H9 (cell line): ENCODE measurements around the gene AGMO. TPM values are rescaled to one million over a fixed set of nuclear protein-coding genes. Genes with fewer than 3 reads are reported as not detected.

Experiments used
- DNase-seq: peaks from one replicate; pipeline ENCODE4 v3.0.0-alpha.2; 2017
- H2AFZ ChIP-seq: one replicate; pipeline ENCODE4 v1.6.1; 2013; ENCODE audit warnings: mild to moderate bottlenecking, low read length, control low read depth, moderate library complexity
- H2AK5ac ChIP-seq: 2 replicates; pipeline ENCODE4 v1.6.1; 2013; ENCODE audit warnings: low read length, control low read depth, mixed read lengths; ENCODE audit not compliant: insufficient read length
- H2BK120ac ChIP-seq: one replicate; pipeline ENCODE4 v1.6.1; 2013; ENCODE audit warnings: low read depth, mild to moderate bottlenecking, low read length, control low read depth, inconsistent platforms; ENCODE audit not compliant: poor library complexity, severe bottlenecking
- H2BK12ac ChIP-seq: 2 replicates; pipeline ENCODE4 v1.6.1; 2013; ENCODE audit warnings: low read length, control low read depth, mixed read lengths, low read depth; ENCODE audit not compliant: insufficient read length
- H2BK15ac ChIP-seq: 2 replicates; pipeline ENCODE4 v1.6.1; 2013; ENCODE audit warnings: low read depth, low read length, control low read depth
- H2BK20ac ChIP-seq: one replicate; pipeline ENCODE4 v1.6.1; 2013; ENCODE audit warnings: low read depth, mild to moderate bottlenecking, low read length, control low read depth, inconsistent platforms; ENCODE audit not compliant: poor library complexity, severe bottlenecking
- H2BK5ac ChIP-seq: 2 replicates; pipeline ENCODE4 v1.6.1; 2013; ENCODE audit warnings: low read length, control low read depth, mixed read lengths; ENCODE audit not compliant: insufficient read length
- H3K14ac ChIP-seq: 2 replicates; pipeline ENCODE4 v1.6.1; 2013; ENCODE audit warnings: low read length, control low read depth; ENCODE audit not compliant: insufficient read depth
- H3K18ac ChIP-seq: 2 replicates; pipeline ENCODE4 v1.6.1; 2013; ENCODE audit warnings: low read depth, mild to moderate bottlenecking, mixed read lengths, low read length, control low read depth; ENCODE audit not compliant: insufficient read length
- H3K23ac ChIP-seq: 2 replicates; pipeline ENCODE4 v1.6.1; 2013; ENCODE audit warnings: low read length, control low read depth, mixed read lengths, low read depth; ENCODE audit not compliant: insufficient read length
- H3K23me2 ChIP-seq: 2 replicates; pipeline ENCODE4 v1.6.1; 2013; ENCODE audit warnings: low read depth, mild to moderate bottlenecking, mixed read lengths, low read length, control low read depth; ENCODE audit not compliant: insufficient read length, poor library complexity, severe bottlenecking
- H3K27ac ChIP-seq: 2 replicates; pipeline ENCODE4 v1.5.1; 2013; ENCODE audit warnings: low read length, control low read depth, mixed read lengths, low read depth; ENCODE audit not compliant: insufficient read length
- H3K27me3 ChIP-seq: 2 replicates; pipeline ENCODE4 v1.6.1; 2013; ENCODE audit warnings: low read length, control low read depth, inconsistent platforms; ENCODE audit not compliant: insufficient read depth
- H3K4ac ChIP-seq: 2 replicates; pipeline ENCODE4 v1.6.1; 2013; ENCODE audit warnings: low read depth, mild to moderate bottlenecking, control low read depth, inconsistent platforms, low read length, moderate library complexity
- H3K4me1 ChIP-seq: 2 replicates; pipeline ENCODE4 v1.6.1; 2013; ENCODE audit warnings: low read length, control low read depth, inconsistent platforms; ENCODE audit not compliant: insufficient read depth
- H3K4me2 ChIP-seq: 2 replicates; pipeline ENCODE4 v1.6.1; 2013; ENCODE audit warnings: low read length, control low read depth, mixed read lengths; ENCODE audit not compliant: insufficient read length, insufficient read depth
- H3K56ac ChIP-seq: 2 replicates; pipeline ENCODE4 v1.6.1; 2013; ENCODE audit warnings: low read depth, mild to moderate bottlenecking, mixed read lengths, low read length, control low read depth; ENCODE audit not compliant: insufficient read length
- H3K79me1 ChIP-seq: 2 replicates; pipeline ENCODE4 v1.6.1; 2013; ENCODE audit warnings: low read depth, mild to moderate bottlenecking, moderate library complexity, low read length, control low read depth, inconsistent platforms; ENCODE audit not compliant: insufficient read depth, poor library complexity, severe bottlenecking
- H3K79me2 ChIP-seq: 2 replicates; pipeline ENCODE4 v1.6.1; 2013; ENCODE audit warnings: low read length, control low read depth, inconsistent platforms; ENCODE audit not compliant: insufficient read depth
- H3K9ac ChIP-seq: 2 replicates; pipeline ENCODE4 v1.6.1; 2013; ENCODE audit warnings: low read length, control low read depth, mixed read lengths; ENCODE audit not compliant: insufficient read length; ENCODE audit errors: extremely low read depth
- H3K9me3 ChIP-seq: one replicate; pipeline ENCODE4 v1.6.1; 2013; ENCODE audit warnings: low read depth, low read length, inconsistent platforms; ENCODE audit not compliant: control insufficient read depth
- H3T11ph ChIP-seq: one replicate; pipeline ENCODE4 v1.6.1; 2013; ENCODE audit warnings: mild to moderate bottlenecking, low read length, control low read depth, inconsistent platforms
- H4K20me1 ChIP-seq: one replicate; pipeline ENCODE4 v1.6.1; 2013; ENCODE audit not compliant: control insufficient read depth, insufficient read length, insufficient read depth
- H4K5ac ChIP-seq: 2 replicates; pipeline ENCODE4 v1.6.1; 2013; ENCODE audit warnings: low read depth, mild to moderate bottlenecking, mixed read lengths, low read length, control low read depth; ENCODE audit not compliant: insufficient read length
- H4K8ac ChIP-seq: replicated peaks from 2 replicates; pipeline ENCODE4 v1.6.1; 2013; ENCODE audit warnings: low read length, control low read depth, mixed read lengths, low read depth; ENCODE audit not compliant: insufficient read length
- H4K91ac ChIP-seq: 2 replicates; pipeline ENCODE4 v1.6.1; 2013; ENCODE audit warnings: low read depth, mild to moderate bottlenecking, moderate library complexity, mixed read lengths, low read length, control low read depth; ENCODE audit not compliant: insufficient read length
- H3K27ac Mint-ChIP-seq, 3 experiments: 2 replicates in 2 of 3; 3 replicates in 1 of 3; pipeline ENCODE4 v1.8.0; 2020 to 2021; ENCODE audit warnings: mixed read lengths in 3 of 3, mild to moderate bottlenecking in 1 of 3, moderate library complexity in 1 of 3
- H3K27me3 Mint-ChIP-seq: 2 replicates; pipeline ENCODE4 v1.8.0; 2021; ENCODE audit warnings: low read depth, mild to moderate bottlenecking, moderate library complexity, mixed read lengths
- H3K36me3 Mint-ChIP-seq, 3 experiments: 2 replicates in 2 of 3; 3 replicates in 1 of 3; pipeline ENCODE4 v1.8.0; 2020 to 2021; ENCODE audit warnings: low read depth in 3 of 3, mixed read lengths in 3 of 3; ENCODE audit not compliant: insufficient read depth in 1 of 3
- H3K4me1 Mint-ChIP-seq, 2 experiments: 2 replicates each; pipeline ENCODE4 v1.8.0; 2020; ENCODE audit warnings: mixed read lengths in 2 of 2
- H3K4me3 Mint-ChIP-seq, 2 experiments: 2 replicates in 1 of 2; 3 replicates in 1 of 2; pipeline ENCODE4 v1.8.0; 2020 to 2021; ENCODE audit warnings: mild to moderate bottlenecking in 2 of 2, mixed read lengths in 2 of 2, moderate library complexity in 1 of 2
- H3K9me3 Mint-ChIP-seq, 2 experiments: 2 replicates in 1 of 2; 3 replicates in 1 of 2; pipeline ENCODE4 v1.8.0; 2020; ENCODE audit warnings: mild to moderate bottlenecking in 2 of 2, mixed read lengths in 2 of 2, moderate library complexity in 1 of 2
- CTCF ChIP-seq: fragments of 200-600 bp; sonication (generic); conservative IDR thresholded peaks from 3 replicates; pipeline ENCODE4 v1.8.0; 2021; ENCODE audit warnings: antibody characterized with exemption, mild to moderate bottlenecking
- total RNA-seq: library from RNA; stranded (reverse); gene quantifications from 2 replicates; pipeline ENCODE4 v1.2.1, GENCODE V29; 2021

Gene AGMO
- total RNA-seq, 1 experiment from 2014 or later: 0.70 TPM

GRCh38 chr7:15527648-15528047 is 34.2 kb downstream of the AGMO start:
- Histone ChIP-seq H2BK12ac (no peak overlapping the region), H4K8ac (no peak overlapping the region), H2AK5ac (no peak overlapping the region), H3K27ac (no peak overlapping the region), H3K56ac (no peak overlapping the region), H3K4ac (no peak overlapping the region), H3T11ph (no peak overlapping the region), H3K27me3 (no peaks in the 10 kb centered on the region), H4K91ac (no peak overlapping the region), H4K5ac (no peak overlapping the region), H2BK5ac (no peak overlapping the region), H3K79me2 (no peaks in the 10 kb centered on the region), H4K20me1 (no peaks in the 10 kb centered on the region), H2BK15ac (no peak overlapping the region), H3K4me1 (no peaks in the 10 kb centered on the region), H3K4me2 (no peak overlapping the region), H3K14ac (no peak overlapping the region), H3K23me2 (no peaks in the 10 kb centered on the region), H3K23ac (no peak overlapping the region), H2BK20ac (no peak overlapping the region), H3K79me1 (no peaks in the 10 kb centered on the region), H3K9me3 (no peaks in the 10 kb centered on the region), H2BK120ac (no peak overlapping the region), H2AFZ (no peak overlapping the region), H3K9ac (no peak overlapping the region), H3K18ac (no peak overlapping the region)
- Mint-ChIP-seq H3K36me3 (peaks cover 0 to 6% (median 2%) of the 10 kb centered on the region in 3 experiments; a peak in 2 of 7 replicates), H3K4me3 (no peak overlapping the region), H3K27me3 (no peaks in the 10 kb centered on the region), H3K9me3 (peaks cover 0 to 5% of the 10 kb centered on the region in 2 experiments; a peak in 1 of 5 replicates), H3K27ac (no peak overlapping the region), H3K4me1 (no peaks in the 10 kb centered on the region)
- no peak for DNase-seq
- TF ChIP-seq CTCF: no peak
